T-helper 2 cell treated with Interferon-gamma antibody and Interleukin-4, amounts not matched to agents 5 μg/mL and 100 μg/mL, for 36 hours (primary cell): ENCODE results near the gene C6orf120.

Experiments
- DNase-seq: peaks from one replicate; pipeline ENCODE4 v3.0.0; 2021; ENCODE audit warnings: low spot score
- H3K27ac Mint-ChIP-seq: one replicate; pipeline ENCODE4 v1.8.0; 2021; ENCODE audit warnings: mild to moderate bottlenecking, mixed read lengths
- H3K27me3 Mint-ChIP-seq: one replicate; pipeline ENCODE4 v1.8.0; 2021; ENCODE audit warnings: low read depth, mixed read lengths
- H3K36me3 Mint-ChIP-seq: one replicate; pipeline ENCODE4 v1.8.0; 2021; ENCODE audit warnings: low read depth, mixed read lengths
- H3K4me1 Mint-ChIP-seq: one replicate; pipeline ENCODE4 v1.8.0; 2021; ENCODE audit warnings: low read depth, mixed read lengths
- H3K4me3 Mint-ChIP-seq: one replicate; pipeline ENCODE4 v1.8.0; 2022; ENCODE audit warnings: mild to moderate bottlenecking, moderate library complexity, mixed read lengths
- H3K9me3 Mint-ChIP-seq: one replicate; pipeline ENCODE4 v1.8.0; 2021; ENCODE audit warnings: mixed read lengths

Gene C6orf120

GRCh38 chr6:169701954-169702839 lies at the start of gene C6orf120, which contains the start of gene WDR27:
C6orf120 (plus strand) TSS chr6:169702126; CDS start chr6:169702460, 334 bp downstream.
WDR27 (minus strand) TSS chr6:169702029; CDS start chr6:169689005, 13,024 bp downstream.
- no peaks in the 10 kb centered on the region for H3K27me3 Mint-ChIP-seq
- peaks cover 37% of the 10 kb centered on the region for H3K4me1 Mint-ChIP-seq
- peak within 1 kb of the TSS; percentile 88 for H3K27ac Mint-ChIP-seq
- peak; percentile 98 for DNase-seq
- H3K9me3 Mint-ChIP-seq: no peaks in the 10 kb centered on the region
- H3K36me3 Mint-ChIP-seq: peaks cover 27% of the 10 kb centered on the region
- peak within 1 kb of the TSS; percentile 91 for H3K4me3 Mint-ChIP-seq

- Mint-ChIP-seq H3K4me1 (peaks cover 4% of the 10 kb centered on the region), H3K27ac (no peak overlapping the region), H3K9me3 (no peaks in the 10 kb centered on the region), H3K36me3 (peaks cover 2% of the 10 kb centered on the region), H3K4me3 (no peak overlapping the region), H3K27me3 (no peaks in the 10 kb centered on the region)
- DNase-seq: no peak
Measured at GRCh38 chr6:169652896-169653295, 49.0 kb upstream of the C6orf120 start.

GRCh38 chr6:169653691-169654090 lies 48.2 kb upstream of the C6orf120 start:
- Mint-ChIP-seq H3K4me3 (peak overlapping the region; percentile 90), H3K27ac (no peak overlapping the region), H3K36me3 (peaks cover 2% of the 10 kb centered on the region), H3K9me3 (no peaks in the 10 kb centered on the region), H3K4me1 (peaks cover 4% of the 10 kb centered on the region), H3K27me3 (no peaks in the 10 kb centered on the region)
- no peak for DNase-seq

DNA sequence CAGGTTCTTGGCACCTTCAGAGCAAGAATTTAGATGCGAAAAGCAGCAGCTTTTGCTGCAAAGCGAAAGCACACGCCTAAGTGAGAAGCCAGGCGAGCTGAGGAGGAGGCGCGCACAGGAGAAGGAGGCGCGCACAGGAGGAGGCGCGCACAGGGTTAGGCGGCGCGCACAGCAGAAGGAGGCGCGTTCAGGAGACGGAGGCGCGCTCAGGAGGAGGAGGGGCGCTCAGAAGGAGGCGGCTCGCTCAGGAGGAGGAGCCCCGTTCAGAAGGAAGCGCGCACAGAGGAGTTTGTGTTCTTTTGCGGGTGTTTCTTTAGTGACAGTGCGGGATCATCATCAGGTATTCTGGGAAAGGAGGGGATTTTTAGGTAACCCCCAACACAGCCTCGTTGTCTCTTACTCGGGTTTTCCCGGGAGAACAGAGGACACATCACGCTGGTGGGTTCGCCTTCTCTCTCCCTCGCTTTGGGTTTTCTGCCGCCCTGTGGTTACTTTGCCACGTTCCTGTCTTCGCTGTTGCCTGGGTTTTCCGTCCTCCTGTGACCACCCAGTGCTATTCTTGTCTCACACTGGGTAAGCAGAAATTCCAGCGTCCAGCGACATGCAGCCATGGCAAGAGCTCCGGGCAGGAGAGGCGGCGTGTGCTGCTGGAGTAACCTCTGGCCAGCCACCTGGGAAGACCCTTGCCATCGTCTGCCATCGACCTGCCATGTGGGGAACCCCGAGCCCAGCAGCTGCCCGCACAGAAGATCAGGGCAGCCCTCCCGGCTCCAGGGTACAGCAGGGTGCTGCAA lies 47.1 kb upstream of the C6orf120 start:
- Mint-ChIP-seq H3K36me3 (peaks cover 2% of the 10 kb centered on the region), H3K4me3 (peak overlapping the region; percentile 90), H3K27me3 (no peaks in the 10 kb centered on the region), H3K9me3 (no peaks in the 10 kb centered on the region), H3K4me1 (peaks cover 4% of the 10 kb centered on the region), H3K27ac (peak overlapping the region; percentile 85)
- DNase-seq: peak; percentile 63

DNA sequence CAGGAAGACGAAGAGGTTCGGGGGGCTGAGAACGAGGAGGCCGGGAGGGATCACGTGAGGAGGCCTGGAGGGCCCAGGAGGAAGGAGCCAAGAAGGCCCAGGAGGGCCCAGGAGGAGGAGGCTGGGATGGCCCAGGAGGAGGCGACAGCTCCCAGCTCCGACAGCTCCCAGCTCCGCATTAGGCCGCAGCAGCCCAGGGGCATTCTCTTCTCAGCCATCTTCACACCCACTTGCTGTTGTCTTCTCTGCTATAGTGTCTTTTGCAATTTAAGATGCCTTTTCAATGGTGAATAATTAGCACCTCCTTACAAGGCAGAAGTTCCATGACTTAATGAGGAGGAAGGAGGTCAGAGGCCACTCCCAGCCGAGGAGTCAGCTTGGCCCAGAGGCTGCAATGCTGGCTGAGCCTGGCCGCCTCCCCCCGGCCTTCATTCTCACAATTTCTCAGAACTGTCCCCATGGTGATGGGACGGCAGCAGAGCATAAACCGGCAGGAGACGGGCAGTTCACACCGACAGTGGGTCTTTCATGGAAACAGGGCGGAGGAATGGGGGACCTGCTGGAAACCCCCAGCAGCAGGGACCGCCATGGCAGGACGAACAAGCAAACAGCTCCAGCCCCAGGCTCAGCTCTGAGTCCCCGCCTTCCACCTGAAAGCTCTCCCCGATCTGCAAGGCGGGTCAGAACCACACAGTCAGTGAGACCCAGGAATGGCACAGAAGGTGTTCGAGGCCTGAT lies 45.2 kb upstream of the C6orf120 start:
- peaks cover 2% of the 10 kb centered on the region for H3K36me3 Mint-ChIP-seq
- no peak for DNase-seq
- no peaks in the 10 kb centered on the region for H3K27me3 Mint-ChIP-seq
- H3K9me3 Mint-ChIP-seq: no peaks in the 10 kb centered on the region
- H3K4me1 Mint-ChIP-seq: peaks cover 4% of the 10 kb centered on the region
- no peak overlapping the region for H3K4me3 Mint-ChIP-seq
- H3K27ac Mint-ChIP-seq: no peak overlapping the region

GRCh38 chr6:169657284-169657610 lies 44.7 kb upstream of the C6orf120 start:
- H3K4me3 Mint-ChIP-seq: no peak overlapping the region
- no peak for DNase-seq
- peaks cover 4% of the 10 kb centered on the region for H3K4me1 Mint-ChIP-seq
- no peaks in the 10 kb centered on the region for H3K9me3 Mint-ChIP-seq
- H3K27ac Mint-ChIP-seq: no peak overlapping the region
- H3K36me3 Mint-ChIP-seq: peaks cover 2% of the 10 kb centered on the region
- no peaks in the 10 kb centered on the region for H3K27me3 Mint-ChIP-seq

DNA sequence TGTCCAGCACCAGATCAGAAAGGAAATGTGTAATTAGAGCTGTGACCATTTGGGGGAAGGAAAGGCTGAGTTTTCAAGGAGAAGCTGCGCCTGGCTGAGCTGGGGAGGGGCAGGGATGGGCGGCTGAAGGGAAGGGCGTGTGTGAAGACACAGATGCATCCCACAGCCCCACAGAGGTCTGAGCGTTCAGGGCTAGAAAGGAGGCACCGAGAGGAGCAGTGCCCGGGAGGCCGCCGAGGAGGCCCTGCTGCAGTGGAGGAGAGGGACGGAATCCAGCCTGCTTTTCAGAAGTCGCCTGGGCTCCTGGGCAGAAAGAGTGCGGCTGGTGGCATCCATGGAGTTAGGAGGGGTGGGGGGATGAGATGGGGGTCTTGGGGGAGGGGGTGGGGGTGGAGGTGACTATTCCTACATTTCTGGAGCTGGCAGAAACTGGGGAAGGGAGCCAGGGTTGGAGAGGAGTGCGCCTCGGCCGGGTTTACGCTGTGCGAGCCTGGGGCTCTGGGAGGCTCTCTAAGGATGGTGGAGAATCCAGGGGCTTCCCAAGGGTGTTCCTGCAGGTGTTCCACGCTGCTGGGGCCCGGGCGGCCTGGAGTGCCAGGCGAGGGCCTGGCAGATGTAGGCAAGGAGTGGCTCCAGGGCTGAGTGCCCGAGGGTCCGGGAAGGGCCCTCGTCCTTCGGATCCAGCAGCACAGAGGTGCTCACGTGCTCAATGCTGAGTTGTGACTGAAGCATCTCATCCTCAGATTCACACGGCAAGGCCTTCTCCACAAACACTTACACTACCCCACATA lies 41.9 kb upstream of the C6orf120 start:
- peaks cover 4% of the 10 kb centered on the region for H3K4me1 Mint-ChIP-seq
- no peaks in the 10 kb centered on the region for H3K9me3 Mint-ChIP-seq
- no peaks in the 10 kb centered on the region for H3K27me3 Mint-ChIP-seq
- no peak overlapping the region for H3K4me3 Mint-ChIP-seq
- no peak overlapping the region for H3K27ac Mint-ChIP-seq
- H3K36me3 Mint-ChIP-seq: peaks cover 5% of the 10 kb centered on the region
- DNase-seq: no peak

- Mint-ChIP-seq H3K4me3 (no peak overlapping the region), H3K4me1 (no peaks in the 10 kb centered on the region), H3K9me3 (no peaks in the 10 kb centered on the region), H3K27ac (no peak overlapping the region), H3K27me3 (no peaks in the 10 kb centered on the region), H3K36me3 (peaks cover 5% of the 10 kb centered on the region)
- no peak for DNase-seq
Measured at GRCh38 chr6:169660751-169661390, 41.1 kb upstream of the C6orf120 start.

DNA sequence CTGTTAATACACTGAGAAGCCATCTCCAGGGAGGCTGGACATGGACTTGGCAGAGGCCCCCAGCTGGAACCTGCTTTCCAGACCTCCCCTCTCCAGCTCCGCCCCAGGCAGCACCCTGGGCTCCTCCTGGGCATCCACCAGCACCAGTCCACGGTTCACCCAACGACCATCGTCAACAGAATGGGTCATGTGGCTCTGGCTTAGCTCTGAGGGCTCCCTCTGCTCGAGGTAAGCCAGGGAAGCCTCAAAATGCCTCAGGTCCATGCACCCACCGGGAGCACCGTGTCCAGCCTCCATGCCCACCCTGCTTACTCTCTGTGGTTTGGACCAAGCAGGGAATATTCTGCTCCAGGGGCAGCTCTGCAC lies 40.6 kb upstream of the C6orf120 start:
- no peak for DNase-seq
- H3K4me1 Mint-ChIP-seq: no peaks in the 10 kb centered on the region
- H3K9me3 Mint-ChIP-seq: no peaks in the 10 kb centered on the region
- H3K36me3 Mint-ChIP-seq: peaks cover 5% of the 10 kb centered on the region
- no peak overlapping the region for H3K4me3 Mint-ChIP-seq
- H3K27ac Mint-ChIP-seq: no peak overlapping the region
- no peaks in the 10 kb centered on the region for H3K27me3 Mint-ChIP-seq

DNA sequence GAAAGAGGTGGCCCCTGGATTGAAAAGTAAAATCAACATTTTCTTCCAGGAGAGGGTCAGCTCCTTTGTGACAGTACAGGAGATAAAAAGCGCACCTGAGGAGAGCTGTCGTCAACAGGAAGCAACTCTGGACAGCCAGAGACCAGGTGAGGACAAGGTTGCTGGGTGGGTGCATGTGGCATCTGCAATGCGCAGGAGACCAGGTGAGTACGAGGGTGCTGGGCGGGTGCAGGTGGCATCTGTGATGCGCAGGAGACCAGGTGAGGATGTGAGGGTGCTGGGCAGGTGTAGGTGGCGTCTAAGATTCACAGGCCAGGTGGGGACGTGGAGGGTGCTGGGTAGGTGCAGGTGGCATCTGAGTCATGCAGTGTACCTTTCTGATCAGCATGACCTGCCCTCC lies 38.5 kb upstream of the C6orf120 start:
- DNase-seq: no peak
- H3K27me3 Mint-ChIP-seq: no peaks in the 10 kb centered on the region
- H3K27ac Mint-ChIP-seq: no peak overlapping the region
- H3K9me3 Mint-ChIP-seq: no peaks in the 10 kb centered on the region
- H3K4me3 Mint-ChIP-seq: no peak overlapping the region
- H3K36me3 Mint-ChIP-seq: peaks cover 2% of the 10 kb centered on the region
- no peaks in the 10 kb centered on the region for H3K4me1 Mint-ChIP-seq

- Mint-ChIP-seq H3K27ac (no peak overlapping the region), H3K4me3 (no peak overlapping the region), H3K9me3 (no peaks in the 10 kb centered on the region), H3K27me3 (no peaks in the 10 kb centered on the region), H3K4me1 (no peaks in the 10 kb centered on the region), H3K36me3 (peaks cover 2% of the 10 kb centered on the region)
- DNase-seq: no peak
Measured at GRCh38 chr6:169664227-169664626, 37.7 kb upstream of the C6orf120 start.

GRCh38 chr6:169665289-169665688 lies 36.6 kb upstream of the C6orf120 start:
- Mint-ChIP-seq H3K27me3 (no peaks in the 10 kb centered on the region), H3K9me3 (no peaks in the 10 kb centered on the region), H3K4me1 (peaks cover 3% of the 10 kb centered on the region), H3K27ac (no peak overlapping the region), H3K36me3 (peaks cover 2% of the 10 kb centered on the region), H3K4me3 (no peak overlapping the region)
- no peak for DNase-seq

- Mint-ChIP-seq H3K4me1 (peaks cover 5% of the 10 kb centered on the region), H3K4me3 (no peak overlapping the region), H3K27ac (no peak overlapping the region), H3K36me3 (peaks cover 2% of the 10 kb centered on the region), H3K27me3 (no peaks in the 10 kb centered on the region), H3K9me3 (no peaks in the 10 kb centered on the region)
- no peak for DNase-seq
Measured at GRCh38 chr6:169666441-169666840, 35.5 kb upstream of the C6orf120 start.
